ENCODE data around the gene CLIP1.
A peak's percentile ranks its signal among the peaks of the same experiment; 100 is the strongest.
"Not testable (repeated sequence)": the region's sequence is repeated elsewhere in the genome, so short reads cannot be mapped to it uniquely, and the experiment has no call there.

Gene CLIP1

DNA sequence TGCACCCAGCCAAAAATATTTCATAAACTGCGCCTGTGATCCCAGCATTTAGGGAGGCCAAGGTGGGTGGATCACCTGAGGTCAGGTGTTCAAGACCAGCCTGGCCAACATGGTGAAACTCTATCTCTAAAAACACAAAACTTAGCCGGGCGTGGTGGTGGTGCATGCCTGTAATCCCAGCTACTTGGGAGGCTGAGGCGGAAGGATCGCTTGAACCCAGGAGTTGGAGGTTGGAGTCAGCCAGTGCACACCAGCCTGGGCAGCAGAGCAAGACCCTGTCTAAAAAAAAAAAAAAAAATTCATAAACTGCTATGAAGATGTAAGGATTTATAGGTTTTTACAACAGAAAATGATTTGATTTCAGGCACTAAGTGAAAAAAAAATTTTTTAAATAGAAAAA is 6.6 kb upstream of the CLIP1 start:
- not testable (repeated sequence) for DNase-seq

DNA sequence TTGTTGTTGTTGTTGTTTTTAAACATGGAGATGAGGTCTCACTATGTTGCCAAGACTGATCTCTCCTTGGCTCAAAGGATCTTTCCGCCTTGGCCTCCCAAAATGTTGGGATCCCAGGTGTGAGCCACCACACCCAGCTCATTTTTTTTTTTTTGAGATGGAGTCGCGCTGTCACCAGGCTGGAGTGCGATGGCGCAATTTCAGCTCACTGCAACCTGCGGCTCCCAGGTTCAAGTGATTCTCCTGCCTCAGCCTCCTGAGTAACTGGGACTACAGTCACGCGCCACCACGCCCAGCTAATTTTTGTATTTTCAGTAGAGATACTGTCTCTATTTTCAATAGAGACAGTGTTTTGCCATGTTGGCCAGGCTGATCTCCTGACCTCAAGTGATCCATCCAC is 4.9 kb upstream of the CLIP1 start:
- DNase-seq, result no peak

DNA sequence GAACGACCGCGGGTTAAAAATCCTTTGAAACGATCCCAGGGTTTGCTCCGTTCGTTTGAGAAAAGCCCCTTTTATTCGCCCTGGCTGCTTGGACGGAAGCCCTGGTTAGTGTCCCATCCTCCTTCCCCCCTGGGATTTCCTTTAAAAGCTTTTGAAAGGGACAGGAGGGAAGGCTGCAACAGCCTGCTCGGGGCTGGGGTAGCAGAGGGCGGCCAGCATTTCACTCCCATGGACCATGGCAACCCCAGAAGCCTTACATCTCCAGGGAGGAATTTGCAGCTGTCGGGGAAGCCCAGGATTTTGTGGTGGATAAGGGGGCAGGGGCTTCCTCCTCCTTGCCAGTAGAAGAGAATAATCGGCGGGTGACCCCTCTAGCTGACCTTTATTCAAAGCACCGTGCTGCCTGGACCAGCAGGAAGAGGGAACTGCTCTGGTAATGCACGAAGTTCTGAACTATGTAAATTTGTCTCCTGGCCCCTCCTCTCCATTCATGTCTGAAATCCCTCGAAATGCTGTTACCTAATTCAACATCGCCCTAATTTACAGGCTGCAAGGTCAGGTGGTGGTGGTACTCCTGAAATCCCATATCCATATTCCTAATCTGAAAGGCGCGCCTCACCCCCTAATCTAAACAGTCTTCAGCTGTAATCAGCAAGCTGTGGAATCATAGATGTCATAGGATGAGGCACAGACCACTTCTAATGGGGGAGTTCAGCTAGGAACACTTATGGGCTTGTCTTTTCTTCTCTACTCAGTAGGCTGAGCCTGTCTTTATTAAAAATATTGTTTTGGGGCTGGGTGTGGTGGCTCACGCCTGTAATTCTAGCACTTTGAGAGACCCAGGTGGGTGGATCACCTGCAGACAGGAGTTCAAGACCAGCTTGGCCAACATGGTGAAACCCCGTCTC is 1.0 kb upstream of the CLIP1 start:
- DNase-seq, result peak; percentile 44 to 56

DNA sequence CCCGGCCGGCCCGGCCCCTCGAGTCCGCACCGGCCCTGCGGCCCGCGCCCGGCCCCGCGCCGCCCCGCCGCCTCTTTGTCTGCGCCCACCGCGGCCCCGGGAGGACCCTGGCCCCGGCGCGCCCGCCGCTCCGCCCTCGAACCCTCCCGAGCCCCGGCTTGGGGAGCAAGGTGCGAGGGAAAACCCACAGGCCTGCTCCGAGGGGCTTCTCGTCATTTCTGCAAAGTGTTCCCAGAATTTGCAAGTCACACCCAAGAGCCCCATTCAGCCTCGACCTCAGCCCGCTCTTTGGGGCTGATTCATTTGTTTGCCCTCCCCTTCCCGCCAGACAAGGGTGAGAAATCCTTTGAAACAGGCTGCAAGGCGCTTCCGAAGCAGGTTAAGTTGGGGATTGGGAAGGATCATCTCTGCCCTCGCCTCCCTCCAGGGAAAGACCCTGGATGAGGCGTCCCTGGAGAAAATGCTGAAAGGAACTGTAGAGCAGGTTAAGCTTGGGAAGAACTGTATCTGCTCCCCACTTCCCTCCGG is 325 bp upstream of the CLIP1 start:
- DNase-seq, result peak; percentile 44 to 56

DNA sequence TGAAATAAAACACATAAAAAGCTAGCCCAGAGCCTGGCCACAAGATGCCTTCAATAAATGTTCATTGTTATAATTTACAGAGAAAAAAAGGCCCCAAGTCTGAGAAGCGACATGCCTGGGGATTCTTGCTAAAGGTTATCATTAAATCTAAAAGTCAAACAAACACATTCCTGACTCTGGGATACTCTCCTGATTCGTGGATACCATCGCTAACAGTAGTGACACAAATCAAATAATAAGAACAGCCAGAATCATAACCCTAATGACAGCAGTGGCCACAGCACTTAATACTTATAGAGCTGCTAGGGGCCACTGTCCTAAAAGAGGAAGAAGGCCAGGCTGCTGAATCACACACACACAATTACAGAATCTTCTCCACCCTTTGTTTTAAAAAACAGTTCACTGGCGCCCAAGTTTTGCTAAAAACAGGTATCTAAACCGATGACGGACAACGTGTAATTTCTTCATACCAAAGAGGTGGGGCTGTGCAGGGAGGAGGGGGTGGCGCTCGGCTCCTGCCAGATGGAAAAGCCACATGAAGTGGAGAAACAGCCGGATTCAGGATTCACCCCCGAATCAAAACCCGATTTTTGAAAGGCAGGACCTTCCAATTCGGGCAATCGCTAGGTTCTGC is 1.2 kb downstream of the CLIP1 start:
- peak in 1 of 2 experiments; percentile 60 for DNase-seq

DNA sequence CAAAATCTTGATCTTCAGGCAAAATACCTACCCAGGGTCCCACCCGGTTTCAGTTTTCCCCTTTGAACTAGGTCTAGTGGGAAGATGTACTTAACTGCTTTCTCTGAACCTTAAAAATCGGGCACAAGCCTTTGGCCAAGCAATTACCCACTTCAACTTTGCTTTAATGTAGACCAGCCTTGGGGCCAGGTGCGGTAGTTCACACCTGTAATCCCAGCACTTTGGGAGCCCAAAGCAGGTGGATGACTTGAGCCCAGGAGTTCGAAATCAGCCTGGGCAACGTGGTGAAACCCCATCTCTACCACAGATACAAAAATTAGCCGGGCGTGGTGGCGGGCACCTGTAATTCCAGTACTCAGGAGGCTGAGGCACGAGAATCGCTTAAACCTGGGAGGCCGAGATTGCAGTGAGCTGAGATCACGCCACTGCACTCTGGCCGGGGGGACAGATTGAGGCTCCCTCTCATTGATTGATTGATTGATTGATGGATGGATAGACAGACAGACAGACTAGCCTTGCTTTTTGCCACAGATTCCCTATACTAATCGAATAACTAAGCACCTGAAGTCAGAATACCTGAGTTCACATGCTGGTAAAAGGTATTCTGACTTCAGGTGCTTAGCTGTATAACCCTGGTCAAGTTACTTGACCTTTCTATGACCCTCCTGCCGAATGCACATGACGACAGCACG is 1.9 kb downstream of the CLIP1 start:
- DNase-seq, result no peak

DNA sequence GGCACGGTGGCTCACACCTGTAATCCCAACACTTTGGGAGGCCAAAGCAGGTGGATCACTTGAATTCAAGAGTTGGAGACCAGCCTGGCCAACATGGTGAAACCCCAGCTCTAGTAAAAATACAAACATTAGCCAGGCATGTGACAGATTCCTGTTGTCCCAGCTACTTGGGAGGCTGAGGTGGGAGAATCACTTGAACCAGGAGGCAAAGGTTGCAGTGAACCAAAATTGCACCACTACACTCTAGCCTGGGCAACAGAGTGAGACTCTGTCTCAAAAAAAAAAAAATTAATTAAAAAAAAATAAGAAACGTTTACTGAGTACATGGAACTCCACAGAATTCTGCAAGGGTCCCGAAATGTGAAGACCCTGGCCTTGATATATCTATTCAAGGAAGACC is 3.4 kb downstream of the CLIP1 start:
- DNase-seq, result not testable (repeated sequence)

DNA sequence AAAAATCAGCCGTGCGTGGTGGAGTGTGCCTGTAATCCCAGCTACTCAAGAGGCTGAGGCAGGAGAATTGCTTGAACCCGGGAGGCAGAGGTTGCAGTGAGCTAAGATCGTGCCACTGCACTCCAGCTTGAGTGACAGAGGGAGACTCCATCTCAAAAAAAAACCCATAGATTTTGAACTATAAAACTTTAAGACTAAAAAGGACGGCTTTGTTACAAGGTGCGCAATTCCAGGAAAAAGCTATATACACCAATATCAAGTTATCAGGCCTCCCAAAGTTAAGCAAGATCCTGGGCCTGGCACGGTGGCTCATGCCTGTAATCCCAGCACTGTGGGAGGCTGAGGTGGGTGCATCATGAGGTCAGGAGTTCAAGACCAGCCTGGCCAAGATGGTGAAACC is 6.8 kb downstream of the CLIP1 start:
- DNase-seq, result not testable (repeated sequence)

DNA sequence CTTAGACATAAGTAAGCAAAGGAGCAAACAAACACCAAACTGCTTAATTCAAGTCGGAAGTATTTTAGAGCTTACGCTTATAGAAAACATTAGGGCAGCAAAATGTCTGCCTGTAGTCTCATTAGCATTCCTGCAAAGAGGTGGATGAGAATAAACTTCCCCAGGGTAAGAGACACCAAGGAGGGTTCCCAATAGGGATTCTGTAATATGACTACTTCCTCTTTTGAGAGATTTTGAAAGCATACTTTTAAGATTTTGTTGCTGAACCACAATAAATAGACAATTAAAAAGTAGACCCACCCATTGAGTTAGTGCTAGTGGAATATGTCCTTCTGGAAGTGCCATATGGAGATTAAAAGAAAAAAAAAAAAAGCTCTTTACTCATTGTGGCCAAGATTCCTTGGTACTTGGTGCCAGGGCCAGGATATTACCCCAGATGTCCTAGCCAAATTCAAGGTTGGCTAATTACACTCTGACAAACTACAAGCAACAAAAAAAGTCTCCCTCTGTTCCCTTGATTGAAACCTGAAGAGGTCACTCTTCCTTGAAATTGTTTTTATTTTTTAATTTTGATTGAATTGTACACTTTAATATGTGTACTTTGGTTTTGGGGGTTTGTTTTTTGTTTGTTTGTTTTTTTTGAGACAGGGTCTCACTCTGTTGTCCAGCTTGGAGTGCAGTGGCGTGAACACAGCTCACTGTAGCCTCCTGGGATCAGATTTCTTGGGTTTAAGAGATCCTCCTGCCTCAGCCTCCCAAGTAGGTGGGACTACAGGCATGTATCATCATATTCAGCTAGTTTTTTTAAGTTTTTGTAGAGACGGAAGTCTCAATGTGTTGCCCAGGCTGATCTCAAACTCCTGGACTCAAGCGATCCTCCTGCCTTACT is 8.7 kb downstream of the CLIP1 start:
- DNase-seq, result peak; percentile 33 to 57

DNA sequence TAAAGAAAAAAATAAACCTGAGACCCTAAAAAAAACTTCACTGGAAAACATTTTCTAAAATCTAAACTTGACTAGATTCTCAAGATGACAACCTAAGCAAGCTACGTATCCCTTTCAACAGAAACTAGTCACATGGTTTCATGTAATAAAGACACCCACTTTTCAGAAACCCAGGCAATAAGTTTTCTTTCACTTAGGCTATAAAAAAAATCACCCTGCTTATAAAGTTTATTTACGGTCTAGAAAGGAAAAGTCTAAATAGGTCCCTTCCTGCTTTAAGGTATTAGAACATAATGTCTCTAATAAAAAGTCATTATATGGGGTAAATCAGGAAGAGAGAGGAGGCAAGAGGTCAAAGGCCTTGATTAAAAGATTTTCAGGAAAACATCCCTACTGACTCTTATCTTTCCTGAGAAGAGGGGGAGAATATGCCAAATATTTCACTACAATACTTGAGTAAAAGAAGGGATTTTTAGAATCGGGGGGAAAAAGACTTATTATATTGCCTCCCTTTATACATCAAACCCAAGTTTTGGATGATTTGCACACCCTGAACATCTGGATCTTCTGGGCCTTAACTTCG is 9.5 kb downstream of the CLIP1 start:
- no peak for DNase-seq

DNA sequence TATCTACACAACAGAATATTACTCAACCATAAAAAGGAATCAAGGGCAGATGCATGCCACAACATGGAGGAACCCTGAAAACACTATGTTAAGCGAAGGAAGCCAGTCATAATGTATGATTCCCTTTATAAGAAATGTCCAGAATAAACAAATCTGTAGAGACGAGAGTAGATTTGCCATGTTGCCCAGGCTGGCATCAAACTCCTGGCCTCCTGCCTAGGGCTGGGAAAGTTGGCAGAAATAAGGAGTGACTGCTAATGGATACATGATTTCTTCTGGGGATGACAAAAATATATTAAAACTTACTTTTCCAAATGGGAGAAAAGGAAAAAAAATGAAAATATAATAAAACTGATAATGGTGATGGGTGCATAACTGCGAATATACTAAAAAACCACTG is 10.9 kb downstream of the CLIP1 start:
- DNase-seq, result no peak

DNA sequence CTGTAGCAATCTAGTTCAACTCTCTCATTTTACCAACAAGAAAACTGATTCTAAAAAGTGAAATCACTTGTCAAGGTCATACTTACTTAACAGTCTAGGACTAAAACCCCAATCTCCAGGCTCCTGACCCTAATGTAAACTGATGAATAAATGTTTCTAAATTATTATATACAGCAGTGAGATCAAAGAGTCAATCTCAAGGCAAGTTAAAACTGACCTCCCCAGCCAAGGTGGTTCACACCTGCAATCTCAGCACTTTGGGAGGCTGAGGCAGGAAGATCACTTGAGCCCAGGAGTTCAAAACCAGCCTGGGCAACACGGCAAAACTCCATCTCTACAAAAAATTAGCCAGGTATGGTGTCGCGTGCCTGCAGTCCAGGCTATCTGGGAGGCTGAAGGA is 15.3 kb downstream of the CLIP1 start:
- DNase-seq, result no peak

DNA sequence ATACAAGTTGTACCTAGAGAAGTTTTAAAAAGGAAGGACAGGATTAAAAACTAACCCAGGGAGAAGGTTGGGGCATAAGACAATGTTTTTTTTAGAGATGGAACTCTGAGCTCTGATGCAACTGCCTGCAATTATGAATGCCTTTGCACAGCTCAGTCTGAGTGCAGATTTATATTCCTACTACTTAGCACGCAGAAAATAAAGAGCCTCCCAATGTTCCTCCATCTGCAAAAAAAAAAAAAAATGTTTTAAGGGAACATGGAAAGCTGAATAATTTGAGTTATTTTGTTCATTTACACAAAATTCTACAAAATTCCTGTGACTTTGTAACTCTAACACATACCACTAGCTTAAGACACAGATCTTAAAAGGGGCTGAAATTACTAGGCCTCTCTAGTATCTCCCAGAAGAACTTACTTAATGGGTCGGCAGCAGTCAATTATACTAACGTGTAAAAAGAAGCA is 15.7 kb downstream of the CLIP1 start:
- no peak for DNase-seq

DNA sequence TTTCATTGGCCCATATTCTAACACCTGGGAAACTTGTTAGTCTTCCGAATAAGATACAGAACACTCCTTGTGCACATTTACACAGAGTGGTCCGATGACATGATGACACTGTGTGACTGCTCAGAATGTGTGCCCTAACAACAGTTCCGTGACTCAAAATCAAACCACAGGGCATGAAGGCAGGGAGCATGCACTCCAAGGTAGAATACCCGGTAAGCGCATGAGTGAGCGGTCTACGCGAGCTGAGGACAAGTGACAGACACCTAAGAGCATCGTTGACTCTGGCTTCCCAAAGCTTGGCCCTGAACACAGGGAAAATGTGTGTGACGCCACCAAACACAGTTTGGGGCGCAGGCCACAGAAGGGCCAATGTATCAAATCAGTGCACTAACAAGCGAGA is 18.6 kb downstream of the CLIP1 start:
- DNase-seq, result no peak

DNA sequence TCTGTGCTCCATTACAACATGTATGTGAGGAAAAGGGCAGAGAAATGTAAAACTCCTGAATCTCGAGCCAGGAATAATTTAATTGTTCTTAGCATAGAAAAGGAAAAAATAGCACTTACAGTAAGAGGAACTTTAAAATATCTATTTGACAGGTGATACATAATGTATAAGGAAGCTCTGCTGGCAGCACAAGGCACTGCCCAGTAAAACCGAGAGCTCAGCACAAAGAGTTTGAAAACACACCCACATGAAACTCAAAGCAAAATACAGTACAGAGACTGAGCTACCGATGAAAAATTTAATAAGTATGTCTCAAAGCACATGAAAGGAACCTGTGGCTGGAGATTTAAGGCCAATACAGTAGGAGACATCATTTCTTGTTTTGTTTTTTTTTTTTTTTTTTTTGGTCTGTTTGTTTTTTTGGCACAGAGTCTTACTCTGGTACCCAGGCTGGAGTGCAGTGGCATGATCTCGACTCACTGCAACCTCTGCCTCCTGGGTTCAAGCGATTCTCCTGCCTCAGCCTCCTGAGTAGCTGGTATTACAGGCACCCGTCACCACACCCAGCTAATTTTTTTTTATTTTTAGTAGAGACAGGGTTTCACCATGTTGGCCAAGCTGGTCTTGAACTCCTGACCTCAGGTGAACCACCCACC is 19.2 kb downstream of the CLIP1 start:
- DNase-seq, result no peak

DNA sequence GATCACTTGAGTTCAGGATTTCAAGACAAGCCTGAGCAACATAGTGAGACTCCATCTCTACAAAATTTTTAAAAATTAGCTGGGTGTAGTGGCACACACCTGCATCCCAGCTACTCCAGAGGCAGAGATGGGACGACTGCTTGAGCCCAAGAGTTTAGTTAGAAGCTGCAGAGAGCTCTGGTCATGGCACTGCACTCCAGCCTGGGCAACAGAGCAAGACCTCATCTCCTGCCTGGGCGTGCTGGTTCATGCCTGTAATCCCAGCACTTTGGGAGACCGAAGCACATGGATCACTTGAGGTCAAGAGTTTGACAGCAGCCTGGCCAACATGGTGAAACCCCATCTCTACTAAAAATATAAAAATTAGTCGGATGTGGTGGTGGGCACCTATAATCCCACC is 20.2 kb downstream of the CLIP1 start:
- no peak for DNase-seq

DNA sequence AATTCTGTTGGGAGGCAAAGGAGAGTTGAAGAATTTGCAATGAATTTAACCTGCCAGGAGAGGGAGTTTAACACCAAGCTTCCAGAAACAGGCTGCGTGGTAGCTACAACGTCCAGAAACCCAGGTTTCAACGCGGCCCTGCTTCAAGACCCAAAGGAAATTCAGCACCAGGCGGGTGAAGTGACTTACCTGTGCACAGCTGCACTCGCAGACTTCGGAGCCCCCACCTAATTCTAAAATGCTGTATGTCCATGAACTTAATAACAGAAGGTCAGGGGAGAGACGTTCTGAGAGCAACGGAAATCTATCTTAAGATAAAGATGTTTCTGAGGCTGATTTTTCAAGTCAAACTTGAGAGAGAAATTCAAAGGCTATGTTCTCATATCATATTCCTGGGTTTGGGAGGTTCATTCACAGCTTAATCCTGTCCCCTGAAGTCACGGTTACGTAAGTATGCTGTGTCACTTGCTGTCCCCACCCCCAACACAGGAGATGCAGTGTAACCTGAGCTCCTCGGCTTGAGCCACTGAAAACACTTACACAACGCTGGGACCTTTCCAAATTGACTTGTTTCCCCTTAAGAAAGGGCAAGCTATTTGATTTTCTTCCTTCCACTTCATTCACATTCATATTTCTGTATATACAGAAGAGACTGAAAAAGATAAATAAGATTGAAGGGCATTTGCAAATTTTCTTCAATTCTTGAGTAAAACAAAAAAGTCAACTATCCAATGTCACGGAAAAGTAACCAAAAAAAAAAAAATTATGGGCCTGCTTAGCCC is 22.7 kb downstream of the CLIP1 start:
- peak; percentile 63 to 81 for DNase-seq

DNA sequence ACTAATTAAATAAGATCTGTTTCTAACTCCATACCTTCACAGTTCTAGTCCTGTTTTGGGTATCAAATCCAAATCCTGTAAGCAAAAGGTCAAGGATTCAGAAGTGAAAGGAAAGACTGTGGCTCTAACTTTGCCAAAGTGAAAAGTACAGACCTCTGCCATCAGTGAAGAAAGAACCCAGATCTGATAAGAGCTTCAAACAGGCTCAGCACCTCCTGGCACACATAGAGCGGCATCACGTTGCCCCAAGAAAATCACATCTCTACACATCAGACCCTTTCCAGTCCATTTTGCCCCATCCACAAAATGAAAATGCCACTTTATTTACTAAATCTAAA is 23.2 kb downstream of the CLIP1 start:
- no peak for DNase-seq

DNA sequence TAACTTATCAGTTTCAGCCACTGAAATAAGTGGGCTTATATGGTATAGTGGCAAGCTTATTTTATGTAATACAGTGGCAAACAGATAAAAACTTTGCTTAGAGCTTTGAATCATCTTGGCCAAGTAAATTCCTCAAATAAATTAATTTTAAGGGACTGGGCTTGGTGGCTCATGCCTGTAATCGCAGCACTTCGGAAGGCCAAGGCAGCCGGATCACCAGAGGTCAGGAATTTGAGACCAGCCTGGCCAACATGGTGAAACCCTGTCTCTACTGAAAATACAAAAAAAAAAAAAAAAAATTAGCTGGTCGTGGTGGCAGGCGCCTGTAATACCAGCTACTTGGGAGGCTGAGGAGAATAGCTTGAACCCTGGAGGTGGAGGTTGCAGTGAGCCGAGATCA is 24.5 kb downstream of the CLIP1 start:
- DNase-seq, result not testable (repeated sequence)

DNA sequence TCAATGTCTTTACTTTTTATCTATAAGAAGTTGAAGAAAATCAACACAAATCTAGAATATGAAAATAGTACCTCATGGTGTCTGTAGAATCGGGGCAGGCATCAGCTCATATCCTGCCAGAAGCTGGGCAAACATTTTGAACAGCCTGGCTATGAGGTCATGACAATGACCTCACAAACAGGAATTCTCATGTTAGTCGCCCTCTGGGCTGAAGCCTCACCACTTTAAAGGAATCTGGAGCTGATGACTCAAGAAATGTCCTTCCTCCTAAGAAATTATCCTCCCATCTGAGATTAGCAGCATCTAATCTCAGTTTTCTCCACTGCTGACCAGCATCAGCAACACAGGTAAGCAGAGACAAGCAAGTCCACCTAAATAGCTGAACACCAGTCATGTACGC is 27.1 kb downstream of the CLIP1 start:
- DNase-seq, result no peak

Data from NCI-H524 (cell line).